ENCODE results near the gene GGCT. TPM values are rescaled to one million over a fixed set of nuclear protein-coding genes. Genes with fewer than 3 reads are reported as not detected.

The GGCT gene
- total RNA-seq, 1 experiment from 2014 or later: 73.5 TPM

DNA sequence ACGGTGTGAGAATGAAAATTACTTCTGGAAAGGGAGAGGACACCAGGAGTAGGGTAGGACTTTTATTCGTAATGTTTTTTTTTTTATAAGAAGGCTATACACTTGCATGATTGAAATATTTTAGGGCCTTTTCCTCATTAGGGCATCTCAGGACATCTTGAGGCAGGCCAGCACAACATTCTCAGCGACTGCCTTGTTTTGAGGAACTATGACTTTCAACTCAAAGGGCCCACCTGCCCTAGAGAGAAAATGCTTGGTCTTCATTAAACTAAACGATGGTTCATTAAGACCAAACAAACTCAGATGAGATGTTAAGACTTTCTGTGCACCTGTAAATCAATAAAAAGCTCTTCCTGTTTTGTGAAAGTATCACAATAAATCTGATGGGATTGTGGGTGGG lies 37.4 kb downstream of the GGCT start:
- Histone ChIP-seq H3K9me3 (ENCODE audit: low read length) (no peaks in the 10 kb centered on the region), H3K36me3 (ENCODE audit: insufficient read depth, low read length) (no peaks in the 10 kb centered on the region), H3K27me3 (ENCODE audit: low read length) (no peaks in the 10 kb centered on the region), H3K4me1 (ENCODE audit: low read length) (peaks cover 37% of the 10 kb centered on the region), H3K4me3 (ENCODE audit: low read length) (no peak overlapping the region), H2AFZ (ENCODE audit: low read length) (no peak overlapping the region), H3K27ac (ENCODE audit: low read length) (no peak overlapping the region), H3K79me2 (ENCODE audit: low read length) (no peaks in the 10 kb centered on the region), H3K9ac (ENCODE audit: low read length) (no peak overlapping the region), H3K4me2 (ENCODE audit: low read depth, low read length, poor library complexity, severe bottlenecking) (no peak overlapping the region), H3K9me2 (replicated peaks; ENCODE audit: insufficient read depth, low read length) (no peaks in the 10 kb centered on the region), H4K20me1 (ENCODE audit: insufficient read depth, low read depth, low read length) (no peaks in the 10 kb centered on the region)
- no peak for DNase-seq

DNA sequence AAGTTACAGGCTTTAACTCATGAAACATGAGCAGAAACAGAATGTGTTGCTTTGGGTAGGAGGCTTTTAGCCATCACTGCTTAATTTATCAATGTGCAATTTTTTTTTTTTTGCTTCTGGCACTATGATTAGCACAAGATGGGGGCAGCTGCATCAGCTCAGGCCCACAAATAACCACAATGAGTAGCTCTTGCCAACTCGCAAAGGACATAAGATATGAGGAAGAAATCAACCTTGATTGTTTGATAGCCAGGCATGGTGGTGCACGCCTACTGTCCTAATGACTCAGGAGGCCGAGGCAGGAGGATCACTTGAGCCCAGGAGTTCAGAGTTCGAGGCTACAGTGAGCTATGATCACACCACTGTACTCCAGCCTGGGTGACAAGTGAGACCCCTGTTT lies 38.4 kb downstream of the GGCT start:
- Histone ChIP-seq H3K27me3 (ENCODE audit: low read length) (no peaks in the 10 kb centered on the region), H3K9me3 (ENCODE audit: low read length) (no peaks in the 10 kb centered on the region), H4K20me1 (ENCODE audit: insufficient read depth, low read depth, low read length) (no peaks in the 10 kb centered on the region), H3K9me2 (replicated peaks; ENCODE audit: insufficient read depth, low read length) (no peaks in the 10 kb centered on the region), H3K4me3 (ENCODE audit: low read length) (no peak overlapping the region), H3K9ac (ENCODE audit: low read length) (no peak overlapping the region), H3K4me2 (ENCODE audit: low read depth, low read length, poor library complexity, severe bottlenecking) (no peak overlapping the region), H3K4me1 (ENCODE audit: low read length) (peaks cover 37% of the 10 kb centered on the region), H3K27ac (ENCODE audit: low read length) (no peak overlapping the region), H3K79me2 (ENCODE audit: low read length) (no peaks in the 10 kb centered on the region), H2AFZ (ENCODE audit: low read length) (no peak overlapping the region), H3K36me3 (ENCODE audit: insufficient read depth, low read length) (no peaks in the 10 kb centered on the region)
- DNase-seq: peak; percentile 42

DNA sequence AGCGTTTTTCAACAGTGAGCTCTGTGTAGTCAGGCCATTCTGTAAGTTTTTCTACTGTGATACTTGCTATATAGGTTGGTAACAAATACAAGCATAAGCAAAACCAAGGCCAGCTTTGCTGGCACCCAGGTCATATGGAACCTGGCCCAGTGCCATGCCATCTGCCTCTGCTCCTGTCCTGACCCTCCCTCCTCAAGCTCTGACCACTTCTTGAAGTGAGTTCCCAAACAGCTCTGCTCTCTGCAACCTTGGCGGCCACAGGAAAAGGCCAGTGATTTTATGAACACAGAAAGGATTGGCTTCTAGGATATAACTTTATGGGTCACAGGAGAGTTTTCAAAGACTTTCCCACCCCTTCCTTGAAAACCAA lies 38.8 kb downstream of the GGCT start:
- Histone ChIP-seq H3K9me2 (replicated peaks; ENCODE audit: insufficient read depth, low read length) (no peaks in the 10 kb centered on the region), H3K4me3 (ENCODE audit: low read length) (no peak overlapping the region), H3K27ac (ENCODE audit: low read length) (no peak overlapping the region), H3K4me2 (ENCODE audit: low read depth, low read length, poor library complexity, severe bottlenecking) (no peak overlapping the region), H4K20me1 (ENCODE audit: insufficient read depth, low read depth, low read length) (no peaks in the 10 kb centered on the region), H3K79me2 (ENCODE audit: low read length) (no peaks in the 10 kb centered on the region), H2AFZ (ENCODE audit: low read length) (no peak overlapping the region), H3K9me3 (ENCODE audit: low read length) (no peaks in the 10 kb centered on the region), H3K4me1 (ENCODE audit: low read length) (peaks cover 37% of the 10 kb centered on the region), H3K36me3 (ENCODE audit: insufficient read depth, low read length) (no peaks in the 10 kb centered on the region), H3K27me3 (ENCODE audit: low read length) (no peaks in the 10 kb centered on the region), H3K9ac (ENCODE audit: low read length) (no peak overlapping the region)
- no peak for DNase-seq

DNA sequence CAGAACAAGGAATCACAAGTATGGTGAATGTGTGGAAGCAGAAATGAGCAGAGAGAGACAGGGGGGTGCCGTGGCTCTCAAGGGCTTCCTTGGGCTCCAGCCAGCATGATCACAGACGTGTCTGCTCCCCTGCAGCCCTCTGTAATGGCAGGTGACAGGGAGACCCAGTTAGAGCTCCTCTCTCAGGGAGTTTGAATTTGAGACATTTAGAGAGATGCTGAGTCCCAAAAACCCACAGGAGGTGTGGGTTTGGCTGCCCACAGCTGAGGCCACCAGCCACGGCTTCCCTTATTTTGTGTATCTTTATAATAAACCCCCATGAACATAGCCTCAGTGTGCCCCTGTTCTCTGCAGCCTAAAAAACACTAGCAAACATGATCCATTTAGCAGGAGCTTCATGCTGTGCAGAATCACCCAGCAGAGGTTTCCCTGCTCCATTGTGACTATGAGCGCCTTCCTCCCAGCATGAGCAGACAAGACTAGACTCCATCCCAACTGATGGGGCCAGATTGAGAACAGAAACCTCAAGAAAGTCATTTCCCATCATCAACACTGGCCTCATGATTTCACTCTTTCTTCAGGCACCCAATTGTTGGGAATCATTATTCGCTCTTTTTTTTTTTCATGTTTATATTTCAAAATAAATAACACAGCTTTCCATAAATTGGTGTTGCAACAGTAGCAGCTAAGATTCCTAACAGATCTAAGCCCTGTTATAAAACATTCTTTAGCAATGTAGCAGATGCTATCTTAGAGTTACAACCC lies 39.4 kb downstream of the GGCT start:
- H3K4me1 ChIP-seq (ENCODE audit: low read length): peaks cover 37% of the 10 kb centered on the region
- no peaks in the 10 kb centered on the region for H3K79me2 ChIP-seq (ENCODE audit: low read length)
- DNase-seq: no peak
- no peaks in the 10 kb centered on the region for H4K20me1 ChIP-seq (ENCODE audit: insufficient read depth, low read depth, low read length)
- no peaks in the 10 kb centered on the region for H3K27me3 ChIP-seq (ENCODE audit: low read length)
- H3K4me3 ChIP-seq (ENCODE audit: low read length): no peak overlapping the region
- H3K9me2 ChIP-seq (replicated peaks; ENCODE audit: insufficient read depth, low read length): no peaks in the 10 kb centered on the region
- no peak overlapping the region for H3K27ac ChIP-seq (ENCODE audit: low read length)
- no peak overlapping the region for H2AFZ ChIP-seq (ENCODE audit: low read length)
- H3K9ac ChIP-seq (ENCODE audit: low read length): peak overlapping the region; percentile 51; the same call in 1 of the 2 replicates
- no peaks in the 10 kb centered on the region for H3K36me3 ChIP-seq (ENCODE audit: insufficient read depth, low read length)
- H3K4me2 ChIP-seq (ENCODE audit: low read depth, low read length, poor library complexity, severe bottlenecking): peak overlapping the region; percentile 51
- H3K9me3 ChIP-seq (ENCODE audit: low read length): no peaks in the 10 kb centered on the region

DNA sequence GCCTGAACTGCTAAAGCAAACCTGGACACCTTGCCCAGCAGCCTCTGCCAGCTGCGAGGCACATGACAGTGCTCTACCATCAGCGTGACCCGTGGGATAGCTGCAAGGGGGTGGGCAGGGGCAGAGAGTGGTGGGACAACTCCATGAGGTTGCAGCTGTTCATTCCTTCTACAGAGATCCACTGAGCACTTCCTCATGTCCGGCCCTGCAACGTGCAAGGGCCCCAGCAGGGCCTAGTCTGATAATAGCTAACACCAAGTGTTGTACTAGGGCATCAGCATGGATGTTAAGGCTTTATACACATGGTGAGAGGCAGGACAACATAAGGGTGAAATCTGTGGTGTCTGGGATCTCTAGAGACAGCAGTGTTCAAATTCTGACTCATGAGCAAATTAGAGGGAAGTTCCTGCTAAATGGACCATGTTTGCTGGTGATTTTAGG lies 40.4 kb downstream of the GGCT start:
- peak overlapping the region; percentile 52 for H2AFZ ChIP-seq (ENCODE audit: low read length)
- H3K4me2 ChIP-seq (ENCODE audit: low read depth, low read length, poor library complexity, severe bottlenecking): peak overlapping the region; percentile 51
- DNase-seq: peak; percentile 74

DNA sequence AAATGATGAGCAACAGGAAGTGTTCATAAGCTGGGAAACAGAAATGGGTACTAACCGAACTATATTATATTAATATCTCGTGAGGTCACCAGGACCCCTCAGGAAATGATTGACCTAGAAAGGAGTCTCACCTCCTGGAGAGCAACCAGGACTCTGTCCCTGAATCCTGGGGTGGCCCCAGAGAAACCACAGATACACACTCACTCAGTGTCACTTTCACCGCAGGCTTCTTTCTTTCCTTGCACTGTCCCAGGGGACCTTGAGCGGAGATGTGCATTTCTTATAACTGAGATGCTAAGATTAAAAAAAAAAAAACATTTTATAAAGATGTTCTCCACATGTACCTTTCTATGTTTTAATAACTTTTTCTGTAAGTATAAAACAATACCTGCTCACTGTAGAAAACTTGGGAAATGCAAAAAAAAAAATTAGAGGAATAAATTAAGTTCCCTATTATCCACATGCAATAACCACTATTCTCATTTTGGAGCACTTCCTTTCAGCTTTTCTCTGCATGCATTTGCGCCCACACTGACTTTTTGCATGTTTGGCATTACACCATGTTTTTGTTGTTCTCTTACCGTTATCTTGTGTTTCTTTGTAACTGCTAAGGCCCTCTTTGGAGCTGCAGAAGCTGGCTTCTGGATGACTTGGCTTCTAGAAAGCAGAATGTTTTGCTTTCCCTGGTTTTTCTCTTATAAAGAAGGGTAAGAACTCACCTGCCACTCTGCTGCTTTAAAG lies 41.1 kb downstream of the GGCT start:
- H3K4me3 ChIP-seq (ENCODE audit: low read length): no peak overlapping the region
- H3K9me2 ChIP-seq (replicated peaks; ENCODE audit: insufficient read depth, low read length): no peaks in the 10 kb centered on the region
- no peaks in the 10 kb centered on the region for H3K79me2 ChIP-seq (ENCODE audit: low read length)
- peak overlapping the region; percentile 51; the same call in 1 of the 2 replicates for H3K9ac ChIP-seq (ENCODE audit: low read length)
- no peak overlapping the region for H3K27ac ChIP-seq (ENCODE audit: low read length)
- no peaks in the 10 kb centered on the region for H4K20me1 ChIP-seq (ENCODE audit: insufficient read depth, low read depth, low read length)
- H3K27me3 ChIP-seq (ENCODE audit: low read length): no peaks in the 10 kb centered on the region
- DNase-seq: peak; percentile 52
- H3K9me3 ChIP-seq (ENCODE audit: low read length): no peaks in the 10 kb centered on the region
- H3K4me1 ChIP-seq (ENCODE audit: low read length): peaks cover 37% of the 10 kb centered on the region
- H3K4me2 ChIP-seq (ENCODE audit: low read depth, low read length, poor library complexity, severe bottlenecking): peak overlapping the region; percentile 51
- peak overlapping the region; percentile 52 for H2AFZ ChIP-seq (ENCODE audit: low read length)
- H3K36me3 ChIP-seq (ENCODE audit: insufficient read depth, low read length): no peaks in the 10 kb centered on the region

More for the DNA sequence above, 40.4 kb downstream of the GGCT start:
- Histone ChIP-seq H3K9me3 (ENCODE audit: low read length) (no peaks in the 10 kb centered on the region), H3K4me1 (ENCODE audit: low read length) (peaks cover 37% of the 10 kb centered on the region), H3K27me3 (ENCODE audit: low read length) (no peaks in the 10 kb centered on the region), H3K9ac (ENCODE audit: low read length) (peak overlapping the region; percentile 51; the same call in 1 of the 2 replicates), H3K4me3 (ENCODE audit: low read length) (no peak overlapping the region), H3K9me2 (replicated peaks; ENCODE audit: insufficient read depth, low read length) (no peaks in the 10 kb centered on the region), H4K20me1 (ENCODE audit: insufficient read depth, low read depth, low read length) (no peaks in the 10 kb centered on the region), H3K36me3 (ENCODE audit: insufficient read depth, low read length) (no peaks in the 10 kb centered on the region), H3K27ac (ENCODE audit: low read length) (no peak overlapping the region), H3K79me2 (ENCODE audit: low read length) (no peaks in the 10 kb centered on the region)

DNA sequence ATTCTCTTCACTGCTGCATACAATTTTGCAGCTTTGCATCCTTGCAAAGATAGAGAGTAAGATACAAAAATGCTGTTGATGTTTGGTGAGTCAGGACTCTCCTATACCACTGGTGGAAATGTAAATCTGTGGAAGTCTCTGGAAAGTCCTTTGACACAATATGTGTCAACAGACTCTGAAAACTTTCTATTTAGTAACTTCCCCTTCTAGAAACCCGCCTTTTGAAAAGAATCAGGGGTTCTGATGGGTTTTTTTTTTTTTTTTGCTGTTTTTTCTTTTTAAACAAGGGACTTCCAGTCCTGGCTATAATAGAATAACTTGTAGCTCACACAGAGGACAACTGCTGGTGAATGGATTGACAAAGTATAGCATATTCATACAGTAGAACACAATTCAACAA lies 42.5 kb downstream of the GGCT start:
- no peak for DNase-seq
- no peaks in the 10 kb centered on the region for H3K9me2 ChIP-seq (replicated peaks; ENCODE audit: insufficient read depth, low read length)
- no peaks in the 10 kb centered on the region for H3K27me3 ChIP-seq (ENCODE audit: low read length)
- H4K20me1 ChIP-seq (ENCODE audit: insufficient read depth, low read depth, low read length): no peaks in the 10 kb centered on the region
- no peaks in the 10 kb centered on the region for H3K9me3 ChIP-seq (ENCODE audit: low read length)
- H3K4me3 ChIP-seq (ENCODE audit: low read length): no peak overlapping the region
- peaks cover 37% of the 10 kb centered on the region for H3K4me1 ChIP-seq (ENCODE audit: low read length)
- no peaks in the 10 kb centered on the region for H3K79me2 ChIP-seq (ENCODE audit: low read length)
- H3K36me3 ChIP-seq (ENCODE audit: insufficient read depth, low read length): no peaks in the 10 kb centered on the region
- no peak overlapping the region for H2AFZ ChIP-seq (ENCODE audit: low read length)
- H3K4me2 ChIP-seq (ENCODE audit: low read depth, low read length, poor library complexity, severe bottlenecking): no peak overlapping the region
- H3K27ac ChIP-seq (ENCODE audit: low read length): no peak overlapping the region
- H3K9ac ChIP-seq (ENCODE audit: low read length): no peak overlapping the region

DNA sequence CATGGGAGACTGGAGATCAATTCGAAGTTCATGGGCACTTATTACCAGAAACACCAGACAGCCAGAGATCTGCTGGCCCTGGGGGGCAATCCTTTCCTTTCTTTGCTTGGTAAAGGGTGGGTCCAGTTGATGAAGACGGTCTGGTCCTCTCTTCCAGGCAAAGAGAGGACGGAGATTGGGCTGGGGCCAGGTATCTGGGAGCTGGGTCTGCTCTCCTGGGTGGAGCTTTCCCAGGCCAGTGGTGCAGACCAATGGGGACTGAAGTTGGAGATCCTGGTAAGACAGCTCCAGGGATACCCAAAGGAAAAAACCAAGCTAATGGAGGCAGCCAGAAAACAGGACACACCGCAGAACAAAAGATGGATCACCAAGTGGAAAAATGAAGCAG lies 44.4 kb downstream of the GGCT start:
- H3K9me3 ChIP-seq (ENCODE audit: low read length): no peaks in the 10 kb centered on the region
- H3K27ac ChIP-seq (ENCODE audit: low read length): no peak overlapping the region
- H3K79me2 ChIP-seq (ENCODE audit: low read length): no peaks in the 10 kb centered on the region
- H3K9ac ChIP-seq (ENCODE audit: low read length): no peak overlapping the region
- H4K20me1 ChIP-seq (ENCODE audit: insufficient read depth, low read depth, low read length): no peaks in the 10 kb centered on the region
- H3K36me3 ChIP-seq (ENCODE audit: insufficient read depth, low read length): no peaks in the 10 kb centered on the region
- no peak for DNase-seq
- H3K4me2 ChIP-seq (ENCODE audit: low read depth, low read length, poor library complexity, severe bottlenecking): no peak overlapping the region
- peaks cover 25% of the 10 kb centered on the region for H3K4me1 ChIP-seq (ENCODE audit: low read length)
- no peak overlapping the region for H3K4me3 ChIP-seq (ENCODE audit: low read length)
- H2AFZ ChIP-seq (ENCODE audit: low read length): no peak overlapping the region
- H3K9me2 ChIP-seq (replicated peaks; ENCODE audit: insufficient read depth, low read length): no peaks in the 10 kb centered on the region
- H3K27me3 ChIP-seq (ENCODE audit: low read length): no peaks in the 10 kb centered on the region

All from Karpas-422 (cell line).